Lung (tissue), 12 donors: ENCODE results near the gene RNF208. TPM values are rescaled to one million over a fixed set of nuclear protein-coding genes. Genes with fewer than 3 reads are reported as not detected.

Experiments
- ATAC-seq: fragments of 200-7000 bp; cut with Tn5 transposase; one replicate; pipeline ENCODE4 v1.9.1; 2020; ENCODE audit warnings: moderate number of reproducible peaks; ENCODE audit not compliant: insufficient read depth, low FRiP score
- DNase-seq, 3 donors: peaks; one replicate each; pipeline ENCODE4 v3.0.0-alpha.2; 2013 to 2017
- H3K27ac ChIP-seq, 2 donors: one replicate each; pipeline ENCODE4 v1.5.1; 2013; ENCODE audit warnings: mild to moderate bottlenecking in 2 of 2, moderate library complexity in 2 of 2, control low read depth in 1 of 2, inconsistent platforms in 1 of 2, low read depth in 1 of 2, low read length in 1 of 2
- H3K27me3 ChIP-seq, 3 donors: one replicate each; pipeline ENCODE4 v1.5.1; 2013; ENCODE audit warnings: low read length in 2 of 3; ENCODE audit not compliant: control insufficient read depth in 3 of 3, insufficient read depth in 3 of 3
- H3K36me3 ChIP-seq, 4 donors: one replicate each; pipeline ENCODE4 v1.5.1; 2013; ENCODE audit warnings: low read length in 4 of 4, mild to moderate bottlenecking in 1 of 4, moderate library complexity in 1 of 4; ENCODE audit not compliant: control insufficient read depth in 4 of 4, insufficient read depth in 4 of 4
- H3K4me1 ChIP-seq, 5 donors: one replicate each; pipeline ENCODE4 v1.5.1; 2013; ENCODE audit warnings: low read length in 5 of 5, mild to moderate bottlenecking in 2 of 5, moderate library complexity in 1 of 5; ENCODE audit not compliant: control insufficient read depth in 5 of 5, insufficient read depth in 5 of 5
- H3K4me3 ChIP-seq: one replicate; pipeline ENCODE4 v1.5.1; 2013; ENCODE audit warnings: mild to moderate bottlenecking, control low read depth, moderate library complexity
- H3K9ac ChIP-seq, 2 donors: one replicate each; pipeline ENCODE4 v1.5.1; 2013; ENCODE audit warnings: low read length in 2 of 2, control low read depth in 1 of 2; ENCODE audit not compliant: insufficient read depth in 1 of 2
- H3K9me3 ChIP-seq, 4 donors: one replicate each; pipeline ENCODE4 v1.5.1; 2013; ENCODE audit warnings: low read length in 3 of 4, mild to moderate bottlenecking in 1 of 4, moderate library complexity in 1 of 4; ENCODE audit not compliant: control insufficient read depth in 4 of 4, insufficient read depth in 3 of 4
- CTCF ChIP-seq: IDR thresholded peaks from 2 replicates; pipeline ENCODE4 v1.5.1; 2012; ENCODE audit warnings: mild to moderate bottlenecking; ENCODE audit errors: control extremely low read depth, extremely low read depth
- WGBS, 2 donors: extraction: QIAGEN DNeasy Blood & Tissue Kit; methylation state at CpG; one replicate each; pipeline ENCODE4 v1.1.7; 2013; 5-methylcytosine and 5-hydroxymethylcytosine counted together
- polyA plus RNA-seq, 2 donors: library from polyadenylated mRNA; stranded (reverse); fragments of 200-250 nt; gene quantifications; one replicate each; pipeline ENCODE4 v1.2.1, GENCODE V29; 2013
- total RNA-seq, 2 donors: library from RNA; depleted of rRNA in 1 of 2; stranded (reverse); fragments of >200 nt in 1 of 2; gene quantifications; one replicate each; pipeline ENCODE4 v1.2.1, GENCODE V29; 2014 to 2021
- donor health status: control.
- donor health status: control.
- donor health status: Bipolar disorder and iron deficiency.
- donor health status: healthy.
- donor health status: DM: yes; HTN: yes; CAD: no.

RNF208 gene
- total and polyA plus RNA-seq, 4 donors, result 1.7 to 12.0 (median 5.3) TPM

GRCh38 chr9:137188086-137188489 is 34.0 kb downstream of the RNF208 start:
- Histone ChIP-seq H3K36me3 (peaks cover 1 to 54% (median 21%) of the 10 kb centered on the region in 4 donors), H3K27ac (peak overlapping the region; percentile 81 to 95), H3K4me3 (peak overlapping the region; percentile 96), H3K9ac (peak overlapping the region; percentile 37 to 52), H3K9me3 (no peaks in the 10 kb centered on the region), H3K4me1 (peaks cover 14 to 37% (median 20%) of the 10 kb centered on the region in 5 donors), H3K27me3 (no peaks in the 10 kb centered on the region)
- ATAC-seq (no peak), DNase-seq (no peak)
- TF ChIP-seq CTCF, result no peak
- WGBS, 2 donors, result 0% methylated on average over 25 to 31 of the region's 31 CpGs

GRCh38 chr9:137187386-137187785 is 34.7 kb downstream of the RNF208 start:
- WGBS, 2 donors, result 85 to 88% methylated on average over 15 of the region's 15 CpGs
- peaks cover 0 to 2% (median 0%) of the 10 kb centered on the region in 4 donors for H3K9me3 ChIP-seq
- TF ChIP-seq CTCF, result no peak
- H3K27me3 ChIP-seq, result no peaks in the 10 kb centered on the region
- peak overlapping the region in 1 of 2 donors; percentile 52 for H3K9ac ChIP-seq
- peaks cover 14 to 37% (median 20%) of the 10 kb centered on the region in 5 donors for H3K4me1 ChIP-seq
- no peak overlapping the region for H3K27ac ChIP-seq
- ATAC-seq (no peak), DNase-seq (no peak)
- peaks cover 8 to 61% (median 25%) of the 10 kb centered on the region in 4 donors for H3K36me3 ChIP-seq
- H3K4me3 ChIP-seq, result peak overlapping the region; percentile 96

- peaks cover 14 to 37% (median 20%) of the 10 kb centered on the region in 5 donors for H3K4me1 ChIP-seq
- ATAC-seq, result no peak
- DNase-seq, result no peak
- no peak overlapping the region for H3K4me3 ChIP-seq
- H3K36me3 ChIP-seq, result peaks cover 8 to 64% (median 30%) of the 10 kb centered on the region in 4 donors
- H3K9ac ChIP-seq, result no peak overlapping the region
- no peak overlapping the region for H3K27ac ChIP-seq
- TF ChIP-seq CTCF, result no peak
- H3K9me3 ChIP-seq, result peaks cover 0 to 2% (median 0%) of the 10 kb centered on the region in 4 donors
- 81 to 90% methylated on average over 6 of the region's 6 CpGs for WGBS, 2 donors
- no peaks in the 10 kb centered on the region for H3K27me3 ChIP-seq
These were observed 35.7 kb downstream of the RNF208 start for GRCh38 chr9:137186385-137186784.

- Histone ChIP-seq H3K4me1 (peaks cover 14 to 37% (median 20%) of the 10 kb centered on the region in 5 donors), H3K9ac (no peak overlapping the region), H3K27ac (no peak overlapping the region), H3K27me3 (no peaks in the 10 kb centered on the region), H3K36me3 (peaks cover 8 to 65% (median 33%) of the 10 kb centered on the region in 4 donors), H3K4me3 (no peak overlapping the region), H3K9me3 (peaks cover 0 to 2% (median 0%) of the 10 kb centered on the region in 4 donors)
- no peak for ATAC-seq
- DNase-seq, result no peak
- 96% methylated on average over 19 of the region's 19 CpGs for WGBS, 2 donors
- no peak for TF ChIP-seq CTCF
These were observed 36.1 kb downstream of the RNF208 start for GRCh38 chr9:137185921-137186320.
